Measurements from ENCODE around the gene NPSR1. TPM values are rescaled to one million over a fixed set of nuclear protein-coding genes. Genes with fewer than 3 reads are reported as not detected.

The NPSR1 gene
- total RNA-seq, 1 experiment from 2014 or later, result not detected

- no peak overlapping the region for H4K5ac ChIP-seq (ENCODE audit: insufficient read length, low read depth, low read length)
- peak overlapping the region; percentile 46; the same call in 1 of the 2 replicates for H3K14ac ChIP-seq (ENCODE audit: insufficient read depth, low read length)
- peak overlapping the region in 1 of 3 experiments; percentile 47; a peak in 2 of 7 replicates for H3K27ac Mint-ChIP-seq
- H3K9me3 ChIP-seq (ENCODE audit: control insufficient read depth, low read depth, low read length), result no peaks in the 10 kb centered on the region
- peaks cover 3 to 13% (median 7%) of the 10 kb centered on the region in 3 experiments; a peak in 5 of 7 replicates for H3K36me3 Mint-ChIP-seq (ENCODE audit: insufficient read depth in 1 of 3, low read depth in 3 of 3)
- DNase-seq, result no peak
- no peaks in the 10 kb centered on the region for H3K4me1 ChIP-seq (ENCODE audit: insufficient read depth, low read length)
- H3K18ac ChIP-seq (ENCODE audit: insufficient read length, low read depth, low read length), result no peak overlapping the region
- no peaks in the 10 kb centered on the region for H3K27me3 ChIP-seq (ENCODE audit: insufficient read depth, low read length)
- H2BK12ac ChIP-seq (ENCODE audit: insufficient read length, low read depth, low read length), result no peak overlapping the region
- H4K91ac ChIP-seq (ENCODE audit: insufficient read length, low read depth, low read length), result no peak overlapping the region
- no peaks in the 10 kb centered on the region for H3K79me1 ChIP-seq (ENCODE audit: insufficient read depth, low read depth, low read length, poor library complexity, severe bottlenecking)
- no peaks in the 10 kb centered on the region; the same call in 1 of the 2 replicates for H3K27me3 Mint-ChIP-seq (ENCODE audit: low read depth)
- H4K8ac ChIP-seq (replicated peaks; ENCODE audit: insufficient read length, low read depth, low read length), result no peak overlapping the region
- no peaks in the 10 kb centered on the region for H3K23me2 ChIP-seq (ENCODE audit: insufficient read length, low read depth, low read length, poor library complexity, severe bottlenecking)
- H2AFZ ChIP-seq (ENCODE audit: low read length), result no peak overlapping the region
- no peak for TF ChIP-seq CTCF (conservative IDR thresholded peaks at IDR 0.05)
- no peak overlapping the region for H3K23ac ChIP-seq (ENCODE audit: insufficient read length, low read depth, low read length)
- peaks cover 18 to 26% of the 10 kb centered on the region in 2 experiments for H3K9me3 Mint-ChIP-seq
- H3K56ac ChIP-seq (ENCODE audit: insufficient read length, low read depth, low read length), result no peak overlapping the region
- H3K4me2 ChIP-seq (ENCODE audit: insufficient read depth, insufficient read length, low read length), result no peak overlapping the region
- no peak overlapping the region for H2BK5ac ChIP-seq (ENCODE audit: insufficient read length, low read length)
- no peaks in the 10 kb centered on the region for H4K20me1 ChIP-seq (ENCODE audit: control insufficient read depth, insufficient read depth, insufficient read length)
- H3K9ac ChIP-seq (ENCODE audit: extremely low read depth, insufficient read length, low read length), result no peak overlapping the region
- no peaks in the 10 kb centered on the region for H3K4me1 Mint-ChIP-seq
- H2AK5ac ChIP-seq (ENCODE audit: insufficient read length, low read length), result no peak overlapping the region
- H2BK120ac ChIP-seq (ENCODE audit: low read depth, low read length, poor library complexity, severe bottlenecking), result no peak overlapping the region
- no peak overlapping the region for H3K4me3 Mint-ChIP-seq
- no peaks in the 10 kb centered on the region for H3K79me2 ChIP-seq (ENCODE audit: insufficient read depth, low read length)
- no peak overlapping the region for H3K27ac ChIP-seq (ENCODE audit: insufficient read length, low read depth, low read length)
- no peak overlapping the region for H3T11ph ChIP-seq (ENCODE audit: low read length)
- H2BK15ac ChIP-seq (ENCODE audit: low read depth, low read length), result no peak overlapping the region
- WGBS (ENCODE audit: extremely low coverage, insufficient read length, low lambda C conversion rate), result no CpG with 5 or more reads among the region's 5 CpGs
- H3K4ac ChIP-seq (ENCODE audit: low read depth, low read length), result no peak overlapping the region
- no peak overlapping the region for H2BK20ac ChIP-seq (ENCODE audit: low read depth, low read length, poor library complexity, severe bottlenecking)
These were observed 81.8 kb downstream of the NPSR1 start for GRCh38 chr7:34739651-34740300.
